ENCODE data around the gene CSPG4.

- TF ChIP-seq CSDC2 (CRISPR knock-in tag; IDR thresholded peaks at IDR 0.05) (no peak), GLIS3 (CRISPR knock-in tag; IDR thresholded peaks at IDR 0.05) (no peak), ZC3H10 (CRISPR knock-in tag; IDR thresholded peaks at IDR 0.05) (no peak), SNAI2 (CRISPR knock-in tag; IDR thresholded peaks at IDR 0.05) (no peak), ZFP3 (CRISPR knock-in tag; IDR thresholded peaks at IDR 0.05) (no peak), ZFP30 (CRISPR knock-in tag; IDR thresholded peaks at IDR 0.05) (no peak), ARNTL (CRISPR knock-in tag; IDR thresholded peaks at IDR 0.05; ENCODE audit: borderline replicate concordance, low read depth) (no peak), TCF4 (CRISPR knock-in tag; IDR thresholded peaks at IDR 0.05; ENCODE audit: borderline replicate concordance) (no peak), PATZ1 (CRISPR knock-in tag; IDR thresholded peaks at IDR 0.05; ENCODE audit: borderline replicate concordance) (no peak), RARB (CRISPR knock-in tag; IDR thresholded peaks at IDR 0.05) (no peak), ZNF565 (CRISPR knock-in tag; conservative IDR thresholded peaks at IDR 0.05; ENCODE audit: low read depth) (no peak), TSHZ2 (CRISPR knock-in tag; IDR thresholded peaks at IDR 0.05) (no peak), TOX (CRISPR knock-in tag; IDR thresholded peaks at IDR 0.05; ENCODE audit: borderline replicate concordance) (no peak), ISL1 (CRISPR knock-in tag; IDR thresholded peaks at IDR 0.05) (no peak)
These were observed 49.1 kb upstream of the CSPG4 start for GRCh38 chr15:75761446-75762356.
